ENCODE measurements around the gene DNAH1.
A peak's percentile ranks its signal among the peaks of the same experiment; 100 is the strongest.

DNAH1 gene

GRCh38 chr3:52343946-52344600, 28.0 kb downstream of the DNAH1 start:
- no peak for DNase-seq

GRCh38 chr3:52345521-52346109, 29.5 kb downstream of the DNAH1 start:
- no peak for DNase-seq

- DNase-seq = peak; percentile 41
Measured at GRCh38 chr3:52346623-52347530, 30.8 kb downstream of the DNAH1 start.

- no peak for DNase-seq
Measured at GRCh38 chr3:52347716-52348635, 31.9 kb downstream of the DNAH1 start.

GRCh38 chr3:52349131-52349530, 33.0 kb downstream of the DNAH1 start:
- no peak for DNase-seq

- DNase-seq = no peak
Measured at GRCh38 chr3:52349611-52350395, 33.7 kb downstream of the DNAH1 start.

- no peak for DNase-seq
Measured at GRCh38 chr3:52350416-52350815, 34.3 kb downstream of the DNAH1 start.

- DNase-seq = no peak
Measured at GRCh38 chr3:52350981-52351761, 35.1 kb downstream of the DNAH1 start.

GRCh38 chr3:52351762-52352368, 35.7 kb downstream of the DNAH1 start:
- DNase-seq = no peak

GRCh38 chr3:52352566-52352965, 36.4 kb downstream of the DNAH1 start:
- no peak for DNase-seq

- DNase-seq = no peak
Measured at GRCh38 chr3:52353291-52353855, 37.3 kb downstream of the DNAH1 start.

GRCh38 chr3:52354676-52355075, 38.6 kb downstream of the DNAH1 start:
- DNase-seq = no peak

GRCh38 chr3:52355526-52355925, 39.4 kb downstream of the DNAH1 start:
- DNase-seq = no peak

- no peak for DNase-seq
Measured at GRCh38 chr3:52356126-52356525, 40.0 kb downstream of the DNAH1 start.

- DNase-seq = no peak
Measured at GRCh38 chr3:52357151-52358080, 41.3 kb downstream of the DNAH1 start.

- no peak for DNase-seq
Measured at GRCh38 chr3:52358362-52358940, 42.3 kb downstream of the DNAH1 start.

GRCh38 chr3:52359116-52359855, 43.2 kb downstream of the DNAH1 start:
- DNase-seq = no peak

GRCh38 chr3:52361011-52361410, 44.9 kb downstream of the DNAH1 start:
- DNase-seq = no peak
